Fibroblast of pulmonary artery (primary cell): ENCODE data around the gene DAGLA.

ENCODE experiments used
- DNase-seq: peaks from one replicate; pipeline ENCODE4 v3.0.0-alpha.2; 2010; ENCODE audit warnings: low read depth
- H3K4me3 ChIP-seq: replicated peaks from 2 replicates; pipeline ENCODE4 v1.5.1; 2011; ENCODE audit warnings: low read depth, mild to moderate bottlenecking, control low read depth, low read length, moderate library complexity
- TF ChIP-seq, protein P1 (sequence below): IDR thresholded peaks from 2 replicates; pipeline ENCODE4 v1.5.1; 2011; ENCODE audit warnings: mild to moderate bottlenecking, control low read depth, low read length, inconsistent platforms; ENCODE audit errors: missing control alignments

The DAGLA gene

DNA sequence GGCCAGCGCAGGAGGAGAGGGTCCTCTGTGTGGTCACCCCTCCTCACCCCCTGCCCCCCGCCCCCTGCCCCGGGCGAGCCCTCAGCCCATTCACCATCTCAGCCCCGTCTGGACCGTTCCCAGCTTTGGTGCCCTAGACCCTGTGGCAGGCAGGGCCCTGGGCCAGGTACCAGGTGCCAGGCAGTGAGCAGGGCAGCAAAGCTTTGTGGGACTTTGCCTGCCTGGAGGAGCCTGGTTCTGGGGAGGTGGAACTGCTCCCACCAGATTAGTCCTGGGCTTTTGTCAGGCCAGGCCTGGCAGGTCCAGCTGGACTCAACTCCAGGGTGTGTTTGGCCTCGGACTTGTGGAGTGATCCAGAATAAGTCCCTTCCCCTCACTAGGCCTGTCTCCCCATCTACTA is 58.6 kb downstream of the DAGLA start:
- no peak for DNase-seq
- H3K4me3 ChIP-seq, result no peak overlapping the region
- TF ChIP-seq, protein P1, sequence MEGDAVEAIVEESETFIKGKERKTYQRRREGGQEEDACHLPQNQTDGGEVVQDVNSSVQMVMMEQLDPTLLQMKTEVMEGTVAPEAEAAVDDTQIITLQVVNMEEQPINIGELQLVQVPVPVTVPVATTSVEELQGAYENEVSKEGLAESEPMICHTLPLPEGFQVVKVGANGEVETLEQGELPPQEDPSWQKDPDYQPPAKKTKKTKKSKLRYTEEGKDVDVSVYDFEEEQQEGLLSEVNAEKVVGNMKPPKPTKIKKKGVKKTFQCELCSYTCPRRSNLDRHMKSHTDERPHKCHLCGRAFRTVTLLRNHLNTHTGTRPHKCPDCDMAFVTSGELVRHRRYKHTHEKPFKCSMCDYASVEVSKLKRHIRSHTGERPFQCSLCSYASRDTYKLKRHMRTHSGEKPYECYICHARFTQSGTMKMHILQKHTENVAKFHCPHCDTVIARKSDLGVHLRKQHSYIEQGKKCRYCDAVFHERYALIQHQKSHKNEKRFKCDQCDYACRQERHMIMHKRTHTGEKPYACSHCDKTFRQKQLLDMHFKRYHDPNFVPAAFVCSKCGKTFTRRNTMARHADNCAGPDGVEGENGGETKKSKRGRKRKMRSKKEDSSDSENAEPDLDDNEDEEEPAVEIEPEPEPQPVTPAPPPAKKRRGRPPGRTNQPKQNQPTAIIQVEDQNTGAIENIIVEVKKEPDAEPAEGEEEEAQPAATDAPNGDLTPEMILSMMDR, result no peak

DNA sequence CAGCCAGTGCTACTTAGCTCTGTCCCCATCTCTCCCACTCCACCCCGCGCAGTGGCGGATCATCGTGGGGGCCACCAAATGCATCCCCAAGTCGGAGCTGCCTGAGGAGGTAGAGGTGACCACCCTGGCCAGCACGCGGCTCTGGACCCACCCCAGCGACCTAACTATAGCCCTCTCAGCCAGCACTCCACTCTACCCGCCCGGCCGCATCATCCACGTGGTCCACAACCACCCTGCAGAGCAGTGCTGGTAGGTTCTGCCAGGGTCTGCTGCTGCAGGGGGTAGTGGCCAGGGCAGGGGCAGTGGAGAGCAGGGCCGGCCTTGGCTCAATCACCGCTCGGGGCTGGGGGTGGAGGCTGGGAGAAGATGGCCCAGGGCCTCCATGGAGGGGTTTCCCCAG is 59.2 kb downstream of the DAGLA start:
- no peak for DNase-seq
- TF ChIP-seq, protein P1, result no peak
- H3K4me3 ChIP-seq, result no peak overlapping the region

DNA sequence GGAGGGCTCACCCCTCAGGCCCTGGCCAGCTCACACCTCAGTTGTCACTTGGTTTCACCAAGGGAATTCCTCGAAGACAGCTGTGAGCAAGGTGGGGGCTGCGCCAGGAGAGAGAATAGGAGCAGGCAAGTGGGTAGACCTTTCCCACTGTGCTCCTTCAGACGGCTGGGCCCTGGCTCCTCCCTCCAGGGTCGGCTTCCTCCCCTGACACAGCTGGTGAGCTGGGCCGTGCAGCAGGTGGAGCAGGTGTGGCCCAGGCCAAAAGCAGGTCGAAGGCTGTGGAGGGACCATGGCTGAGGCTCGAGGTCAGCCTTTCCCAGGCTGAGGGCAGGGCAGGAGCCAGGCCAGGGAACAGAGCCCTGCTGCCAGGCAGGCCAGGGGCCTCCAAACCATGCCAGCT is 59.8 kb downstream of the DAGLA start:
- no peak for DNase-seq
- TF ChIP-seq, protein P1, result no peak
- no peak overlapping the region for H3K4me3 ChIP-seq

DNA sequence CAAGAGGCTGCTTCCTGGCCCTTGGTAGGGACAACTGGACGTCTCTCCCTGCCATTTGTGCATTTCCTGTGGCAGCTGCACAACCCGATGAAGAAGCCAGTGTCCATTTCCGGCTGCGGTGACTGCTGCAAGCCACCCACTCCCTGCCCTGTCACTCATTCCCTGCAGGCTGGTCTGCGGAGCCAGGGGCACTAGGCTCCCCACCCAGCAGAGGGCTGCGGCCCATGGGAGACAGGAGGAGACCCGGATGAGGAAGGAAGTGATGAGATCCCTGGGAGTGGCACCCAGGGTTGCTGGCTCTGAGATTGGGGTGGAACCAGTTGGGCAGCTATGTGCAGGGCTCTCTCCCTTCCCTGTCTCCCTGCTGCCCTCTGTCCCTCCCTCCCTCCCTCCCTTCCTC is 62.2 kb downstream of the DAGLA start:
- no peak overlapping the region for H3K4me3 ChIP-seq
- TF ChIP-seq, protein P1, result no peak
- DNase-seq, result no peak

DNA sequence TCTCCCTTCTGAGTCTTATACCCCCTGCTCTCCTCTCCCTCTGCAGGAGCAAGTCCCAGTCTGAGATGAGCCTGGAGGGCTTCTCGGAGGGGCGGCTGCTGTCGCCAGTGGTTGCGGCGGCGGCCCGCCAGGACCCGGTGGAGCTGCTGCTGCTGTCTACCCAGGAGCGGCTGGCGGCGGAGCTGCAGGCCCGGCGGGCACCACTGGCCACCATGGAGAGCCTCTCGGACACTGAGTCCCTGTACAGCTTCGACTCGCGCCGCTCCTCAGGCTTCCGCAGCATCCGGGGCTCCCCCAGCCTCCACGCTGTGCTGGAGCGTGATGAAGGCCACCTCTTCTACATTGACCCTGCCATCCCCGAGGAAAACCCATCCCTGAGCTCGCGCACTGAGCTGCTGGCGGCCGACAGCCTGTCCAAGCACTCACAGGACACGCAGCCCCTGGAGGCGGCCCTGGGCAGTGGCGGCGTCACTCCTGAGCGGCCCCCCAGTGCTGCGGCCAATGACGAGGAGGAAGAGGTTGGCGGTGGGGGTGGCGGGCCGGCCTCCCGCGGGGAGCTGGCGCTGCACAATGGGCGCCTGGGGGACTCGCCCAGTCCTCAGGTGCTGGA is 63.4 kb downstream of the DAGLA start:
- H3K4me3 ChIP-seq, result no peak overlapping the region
- no peak for DNase-seq
- TF ChIP-seq, protein P1, result no peak

DNA sequence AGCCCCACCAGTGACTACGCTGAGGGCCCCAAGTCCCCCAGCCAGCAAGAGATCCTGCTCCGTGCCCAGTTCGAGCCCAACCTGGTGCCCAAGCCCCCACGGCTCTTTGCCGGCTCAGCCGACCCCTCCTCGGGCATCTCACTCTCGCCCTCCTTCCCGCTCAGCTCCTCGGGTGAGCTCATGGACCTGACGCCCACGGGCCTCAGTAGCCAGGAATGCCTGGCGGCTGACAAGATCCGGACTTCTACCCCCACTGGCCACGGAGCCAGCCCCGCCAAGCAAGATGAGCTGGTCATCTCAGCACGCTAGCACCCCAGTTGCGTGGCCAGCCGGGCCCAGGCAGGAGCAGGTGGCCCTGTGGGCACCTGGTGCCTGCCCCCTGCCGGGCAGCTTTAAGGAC is 64.0 kb downstream of the DAGLA start:
- TF ChIP-seq, protein P1, result no peak
- DNase-seq, result no peak

DNA sequence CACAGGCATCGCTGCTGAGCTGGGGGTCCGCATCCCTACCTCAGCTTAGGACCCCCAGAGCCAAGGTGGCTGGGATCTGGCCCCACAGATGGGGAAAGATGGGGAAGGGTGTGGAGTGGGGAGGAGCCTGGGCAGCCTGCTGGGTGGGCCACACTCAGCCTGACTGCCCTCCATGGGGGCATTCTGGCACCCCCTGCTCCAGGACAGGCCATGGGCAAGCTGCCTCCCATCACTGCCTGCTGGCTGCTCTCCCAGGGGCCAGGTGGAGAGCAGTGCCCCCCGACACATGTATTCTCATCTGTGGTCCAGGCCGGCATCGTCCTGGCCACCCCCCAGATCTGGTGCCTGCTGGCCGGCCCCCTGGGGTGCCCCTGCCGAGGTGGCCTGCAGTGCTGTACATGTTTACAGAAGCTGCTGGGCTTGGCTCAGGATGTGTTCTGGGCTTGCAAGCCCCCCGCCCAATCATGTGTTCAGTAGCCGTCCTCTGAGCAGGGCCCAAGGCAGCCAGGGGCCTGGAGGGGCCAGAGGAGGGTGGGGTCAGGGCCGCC is 64.5 kb downstream of the DAGLA start:
- no peak overlapping the region for H3K4me3 ChIP-seq
- no peak for DNase-seq
- TF ChIP-seq, protein P1, result no peak

More for the DNA sequence above, 64.0 kb downstream of the DAGLA start:
- H3K4me3 ChIP-seq, result no peak overlapping the region
